Measurements from ENCODE around the gene MAPKAPK5. TPM values are rescaled to one million over a fixed set of nuclear protein-coding genes. Genes with fewer than 3 reads are reported as not detected.

Gene MAPKAPK5
- total RNA-seq, 1 donor from 2014 or later = 6.4 TPM

GRCh38 chr12:111881716-111882115 lies 39.7 kb downstream of the MAPKAPK5 start:
- Histone ChIP-seq H3K36me3 (peaks cover 57 to 81% of the 10 kb centered on the region in 2 donors), H3K4me1 (no peaks in the 10 kb centered on the region), H3K9me3 (no peaks in the 10 kb centered on the region), H3K4me3 (no peak overlapping the region), H3K27ac (no peak overlapping the region), H3K27me3 (no peaks in the 10 kb centered on the region)
- no peak for TF ChIP-seq CTCF (IDR thresholded peaks at IDR 0.05)
- no peak for DNase-seq (ENCODE audit: low spot score in 2 of 2)
- intact Hi-C loops (cut with DNase I) = no loop called here

- H3K9me3 ChIP-seq = no peaks in the 10 kb centered on the region
- H3K36me3 ChIP-seq = peaks cover 70 to 96% of the 10 kb centered on the region in 2 donors
- no peak overlapping the region for H3K27ac ChIP-seq
- TF ChIP-seq CTCF (IDR thresholded peaks at IDR 0.05) = no peak
- DNase-seq (ENCODE audit: low spot score in 2 of 2) = no peak
- H3K27me3 ChIP-seq = no peaks in the 10 kb centered on the region
- no peaks in the 10 kb centered on the region for H3K4me1 ChIP-seq
- intact Hi-C loops (cut with DNase I) = no loop called here
- no peak overlapping the region for H3K4me3 ChIP-seq
Observed at GRCh38 chr12:111886662-111887545, 44.9 kb downstream of the MAPKAPK5 start.

GRCh38 chr12:111887926-111888745 lies 46.1 kb downstream of the MAPKAPK5 start:
- no peak for DNase-seq (ENCODE audit: low spot score in 2 of 2)
- H3K36me3 ChIP-seq = peaks cover 69 to 96% of the 10 kb centered on the region in 2 donors

GRCh38 chr12:111893287-111893686 lies 51.3 kb downstream of the MAPKAPK5 start:
- Histone ChIP-seq H3K9me3 (no peaks in the 10 kb centered on the region), H3K4me1 (no peaks in the 10 kb centered on the region), H3K27me3 (no peaks in the 10 kb centered on the region), H3K36me3 (peaks cover 52 to 85% of the 10 kb centered on the region in 2 donors), H3K4me3 (no peak overlapping the region), H3K27ac (no peak overlapping the region)
- no peak for DNase-seq (ENCODE audit: low spot score in 2 of 2)
- no peak for TF ChIP-seq CTCF (IDR thresholded peaks at IDR 0.05)
- intact Hi-C loops (cut with DNase I) = no loop called here

More at GRCh38 chr12:111887926-111888745, 46.1 kb downstream of the MAPKAPK5 start:
- no peak overlapping the region for H3K4me3 ChIP-seq
- H3K4me1 ChIP-seq = no peaks in the 10 kb centered on the region
- H3K27ac ChIP-seq = no peak overlapping the region
- H3K27me3 ChIP-seq = no peaks in the 10 kb centered on the region
- TF ChIP-seq CTCF (IDR thresholded peaks at IDR 0.05) = no peak
- intact Hi-C loops (cut with DNase I) = no loop called here
- H3K9me3 ChIP-seq = no peaks in the 10 kb centered on the region

- Histone ChIP-seq H3K27me3 (no peaks in the 10 kb centered on the region), H3K9me3 (no peaks in the 10 kb centered on the region), H3K4me3 (no peak overlapping the region), H3K4me1 (no peaks in the 10 kb centered on the region), H3K36me3 (peaks cover 42 to 76% of the 10 kb centered on the region in 2 donors), H3K27ac (no peak overlapping the region)
- intact Hi-C loops (cut with DNase I) = no loop called here
- DNase-seq (ENCODE audit: low spot score in 2 of 2) = no peak
- no peak for TF ChIP-seq CTCF (IDR thresholded peaks at IDR 0.05)
Observed at GRCh38 chr12:111894556-111894955, 52.5 kb downstream of the MAPKAPK5 start.

All from ascending aorta (tissue), 2 donors.